ENCODE measurements around the gene COL9A2.

COL9A2 gene

GRCh38 chr1:40317394-40318074 lies 448 bp upstream of the COL9A2 start:
- no peak for DNase-seq

GRCh38 chr1:40315795-40316594 lies 1.1 kb downstream of the COL9A2 start:
- no peak for DNase-seq

GRCh38 chr1:40315239-40315794 lies 1.8 kb downstream of the COL9A2 start:
- peak; percentile 78 for DNase-seq

- DNase-seq: no peak
These were observed 2.3 kb downstream of the COL9A2 start for GRCh38 chr1:40314721-40315238.

DNA sequence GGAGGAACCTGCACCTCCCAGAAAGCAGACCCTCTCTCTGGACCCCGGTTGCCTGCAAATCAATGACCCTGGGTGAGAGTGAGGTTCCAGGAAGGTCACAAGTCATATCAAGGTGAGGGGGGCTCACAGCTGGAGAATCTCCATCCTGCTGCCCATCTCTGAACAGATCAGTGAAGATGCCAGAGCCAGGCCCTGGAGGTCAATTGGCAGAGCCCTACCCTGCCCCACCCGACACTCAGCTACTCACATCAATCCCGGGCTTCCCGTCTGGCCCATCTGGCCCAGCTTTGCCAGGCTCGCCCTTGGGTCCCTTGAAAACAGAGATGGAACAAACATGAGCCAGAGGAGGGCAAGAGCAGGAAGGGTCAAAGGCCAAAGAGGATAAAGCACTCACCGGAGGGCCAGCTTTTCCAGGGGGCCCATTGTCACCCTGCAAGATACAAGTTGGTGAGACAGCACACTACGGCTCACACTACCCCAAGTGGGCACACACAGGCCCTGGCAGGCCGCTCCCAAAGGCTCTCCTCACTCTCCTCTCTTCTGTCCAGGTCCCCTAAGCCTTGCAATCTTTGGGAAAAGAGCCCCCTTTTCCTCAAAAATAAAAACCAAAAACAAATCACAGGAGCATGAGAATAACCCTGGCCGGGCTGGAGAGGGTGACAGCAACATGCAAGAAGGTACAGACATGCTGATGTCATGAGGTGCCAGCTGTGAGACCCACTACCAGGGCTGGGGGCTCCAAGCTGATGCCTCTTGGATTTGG lies 2.9 kb downstream of the COL9A2 start:
- no peak for DNase-seq

- no peak for DNase-seq
These were observed 3.6 kb downstream of the COL9A2 start for GRCh38 chr1:40313329-40313957.

- DNase-seq: no peak
These were observed 4.6 kb downstream of the COL9A2 start for GRCh38 chr1:40312238-40313205.

- no peak for DNase-seq
These were observed 5.4 kb downstream of the COL9A2 start for GRCh38 chr1:40311692-40312091.

DNA sequence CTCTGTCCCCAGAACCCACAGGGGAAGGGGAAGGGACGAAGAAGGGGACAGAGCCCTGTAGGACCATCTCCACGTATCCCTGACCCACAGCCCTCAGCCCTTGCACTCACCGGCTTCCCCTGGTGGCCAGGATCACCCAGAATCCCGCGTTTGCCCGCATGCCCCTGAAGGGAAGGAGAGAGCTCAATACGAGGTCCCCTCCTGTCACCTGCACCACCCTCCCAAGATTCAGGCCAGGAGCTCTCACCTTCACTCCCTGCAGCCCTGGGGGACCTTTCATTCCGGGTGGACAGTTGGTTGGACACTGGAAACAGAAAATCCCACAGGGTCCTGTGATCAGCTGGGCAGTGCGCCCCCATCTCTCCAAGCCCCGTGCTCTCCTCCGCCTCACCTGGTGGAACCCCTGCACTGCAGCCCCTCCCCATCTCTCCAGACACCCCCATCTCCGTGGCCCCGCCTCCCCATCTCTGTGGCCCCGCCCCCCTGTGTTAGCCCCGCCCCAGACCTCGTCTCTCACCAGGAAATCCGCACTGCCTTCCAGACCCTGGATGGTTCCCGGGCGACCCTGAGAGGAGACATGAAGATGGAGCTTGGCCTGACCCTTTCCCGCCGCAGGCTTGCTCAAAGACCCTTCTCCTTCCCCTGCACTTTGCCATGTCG lies 6.0 kb downstream of the COL9A2 start:
- no peak for DNase-seq

DNA sequence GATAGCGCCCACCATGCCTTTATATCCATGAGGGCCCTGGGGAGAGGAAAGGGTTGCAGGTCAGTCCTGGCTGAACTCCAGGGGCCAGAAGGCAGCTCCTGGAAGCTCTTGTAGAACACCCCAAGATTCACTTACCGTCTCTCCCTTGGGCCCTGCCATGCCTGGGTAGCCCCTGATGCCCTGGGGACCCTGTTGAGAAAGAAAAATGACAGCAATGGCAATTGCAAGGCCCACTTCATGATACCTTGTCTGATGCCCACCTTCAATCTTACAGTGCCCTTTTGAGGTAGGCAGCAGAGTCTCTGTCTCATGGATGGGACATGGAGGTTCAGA lies 7.0 kb downstream of the COL9A2 start:
- no peak for DNase-seq

GRCh38 chr1:40309374-40310128 lies 7.5 kb downstream of the COL9A2 start:
- no peak for DNase-seq

GRCh38 chr1:40308036-40308727 lies 8.9 kb downstream of the COL9A2 start:
- DNase-seq: no peak

DNA sequence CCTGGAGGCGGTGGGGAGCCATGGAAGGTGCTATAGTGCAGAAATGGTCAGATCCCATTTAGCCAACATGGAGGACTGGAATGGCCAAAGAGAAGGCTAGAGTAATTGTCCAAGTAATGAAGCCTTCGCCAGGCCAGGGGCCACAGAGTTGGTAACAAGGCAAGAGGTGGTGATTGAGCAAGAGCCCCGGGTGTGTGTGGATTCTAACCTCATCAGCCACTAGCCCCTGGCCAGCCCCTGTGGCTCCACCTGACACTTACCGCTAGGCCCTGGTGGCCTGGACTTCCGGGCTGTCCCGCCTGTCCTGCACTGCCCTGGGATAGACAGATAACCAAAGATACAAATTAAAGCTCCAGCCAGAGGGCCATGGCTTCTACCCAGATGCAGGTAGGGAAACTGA lies 9.9 kb downstream of the COL9A2 start:
- no peak for DNase-seq

- DNase-seq: no peak
These were observed 10.8 kb downstream of the COL9A2 start for GRCh38 chr1:40306296-40306695.

GRCh38 chr1:40305871-40306270 lies 11.2 kb downstream of the COL9A2 start:
- no peak for DNase-seq

DNA sequence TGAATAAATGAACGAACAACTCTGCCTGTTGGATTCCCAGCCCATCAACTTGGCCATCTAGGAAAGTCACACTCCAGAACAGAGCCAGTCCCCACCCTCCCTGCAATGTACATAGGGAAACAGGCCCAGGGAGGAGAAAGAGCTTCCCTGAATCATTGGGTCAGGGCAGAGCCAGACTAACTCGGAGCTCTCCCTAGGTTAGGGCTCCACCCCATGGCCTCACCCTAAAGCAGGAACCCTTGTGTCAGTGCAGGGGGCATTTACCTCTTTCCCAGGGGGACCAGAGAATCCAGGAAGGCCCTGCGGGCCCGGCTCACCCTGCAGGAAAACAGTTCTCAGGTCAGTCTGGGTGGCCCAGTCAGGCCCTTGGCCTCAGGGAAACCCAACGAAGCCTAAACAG lies 11.6 kb downstream of the COL9A2 start:
- DNase-seq: no peak

DNA sequence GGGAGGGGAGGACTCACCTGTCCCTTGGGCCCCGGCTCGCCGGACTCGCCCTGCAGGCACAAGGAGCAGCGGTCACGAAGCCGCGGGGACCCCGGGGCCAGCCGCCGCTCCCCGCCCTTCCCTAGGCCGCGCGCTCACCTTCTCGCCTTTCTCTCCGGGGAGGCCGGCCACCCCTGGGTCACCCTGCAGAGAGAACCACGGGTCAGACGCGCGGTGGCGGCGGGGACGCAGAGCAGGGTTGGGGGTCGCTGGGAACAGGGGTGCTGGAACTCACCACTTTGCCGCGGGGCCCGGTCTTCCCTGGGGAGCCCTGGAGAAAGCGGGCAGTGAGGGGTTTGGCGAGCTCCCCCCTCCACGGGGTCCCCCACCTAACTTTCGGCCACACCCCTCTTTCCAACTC lies 13.3 kb downstream of the COL9A2 start:
- DNase-seq: no peak

DNA sequence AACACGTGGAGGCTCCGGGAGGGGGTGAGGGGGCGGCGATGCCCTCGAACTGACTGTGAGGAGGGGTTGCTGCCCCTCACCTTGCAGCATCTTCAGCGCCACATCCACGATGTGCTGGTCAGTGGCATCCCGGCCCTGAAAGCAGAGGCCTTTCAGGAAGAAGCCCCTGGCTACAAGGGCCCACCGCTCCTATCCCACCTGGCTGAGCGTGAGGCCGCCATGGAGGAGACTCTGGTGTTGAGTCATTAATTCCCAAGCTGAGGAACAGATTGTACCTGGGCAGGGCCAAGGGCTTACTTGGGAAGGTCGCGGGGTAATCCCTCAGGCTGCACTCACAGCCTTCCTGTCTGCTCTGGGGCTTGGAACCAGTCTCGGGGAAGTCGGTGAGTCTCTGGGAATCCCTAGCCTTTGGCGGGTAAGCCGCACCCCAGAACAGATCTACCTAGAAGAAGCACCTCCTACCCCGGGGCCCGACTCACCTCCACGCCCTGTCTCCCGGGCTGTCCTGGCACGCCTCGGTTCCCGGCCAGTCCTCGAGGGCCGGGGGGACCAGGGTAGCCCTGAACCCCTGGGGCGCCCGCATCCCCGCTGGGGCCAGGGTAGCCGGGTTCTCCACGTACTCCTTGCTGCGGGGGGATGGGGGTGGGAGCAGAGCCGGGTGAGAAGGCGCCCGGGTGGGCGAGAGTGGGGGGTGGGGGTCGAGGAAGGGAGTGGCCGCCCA lies 13.9 kb downstream of the COL9A2 start:
- no peak for DNase-seq

GRCh38 chr1:40302475-40302874 lies 14.6 kb downstream of the COL9A2 start:
- no peak for DNase-seq
